ENCODE measurements around the gene ADGRF1.

The ADGRF1 gene

GRCh38 chr6:47080083-47080596 is 38.0 kb upstream of the ADGRF1 start:
- peaks cover 7% of the 10 kb centered on the region for H3K27me3 Mint-ChIP-seq (ENCODE audit: low read depth, poor library complexity)
- no peak for TF ChIP-seq CTCF (IDR thresholded peaks at IDR 0.05)
- peaks cover 33% of the 10 kb centered on the region for H3K4me1 Mint-ChIP-seq
- no peak overlapping the region for H3K4me3 Mint-ChIP-seq
- no peak overlapping the region for H3K27ac Mint-ChIP-seq
- no peaks in the 10 kb centered on the region for H3K9me3 Mint-ChIP-seq
- no peaks in the 10 kb centered on the region for H3K36me3 Mint-ChIP-seq (ENCODE audit: low read depth)
- no peak for DNase-seq

- Mint-ChIP-seq H3K4me3 (no peak overlapping the region), H3K9me3 (no peaks in the 10 kb centered on the region), H3K27me3 (ENCODE audit: low read depth, poor library complexity) (peaks cover 7% of the 10 kb centered on the region), H3K27ac (no peak overlapping the region), H3K36me3 (ENCODE audit: low read depth) (no peaks in the 10 kb centered on the region), H3K4me1 (peaks cover 33% of the 10 kb centered on the region)
- no peak for DNase-seq
- no peak for TF ChIP-seq CTCF (IDR thresholded peaks at IDR 0.05)
These were observed 37.5 kb upstream of the ADGRF1 start for GRCh38 chr6:47079638-47080037.

GRCh38 chr6:47078991-47079390 is 36.9 kb upstream of the ADGRF1 start:
- no peaks in the 10 kb centered on the region for H3K36me3 Mint-ChIP-seq (ENCODE audit: low read depth)
- no peak overlapping the region for H3K4me3 Mint-ChIP-seq
- H3K27ac Mint-ChIP-seq: no peak overlapping the region
- no peak for TF ChIP-seq CTCF (IDR thresholded peaks at IDR 0.05)
- H3K9me3 Mint-ChIP-seq: no peaks in the 10 kb centered on the region
- DNase-seq: no peak
- H3K4me1 Mint-ChIP-seq: peaks cover 27% of the 10 kb centered on the region
- peaks cover 7% of the 10 kb centered on the region for H3K27me3 Mint-ChIP-seq (ENCODE audit: low read depth, poor library complexity)

- TF ChIP-seq CTCF (IDR thresholded peaks at IDR 0.05): no peak
- H3K4me1 Mint-ChIP-seq: peaks cover 18% of the 10 kb centered on the region
- H3K27ac Mint-ChIP-seq: peak overlapping the region; percentile 55
- no peak overlapping the region for H3K4me3 Mint-ChIP-seq
- H3K36me3 Mint-ChIP-seq (ENCODE audit: low read depth): no peaks in the 10 kb centered on the region
- no peak for DNase-seq
- no peaks in the 10 kb centered on the region for H3K9me3 Mint-ChIP-seq
- H3K27me3 Mint-ChIP-seq (ENCODE audit: low read depth, poor library complexity): peaks cover 3% of the 10 kb centered on the region
These were observed 34.6 kb upstream of the ADGRF1 start for GRCh38 chr6:47076422-47077344.

GRCh38 chr6:47075741-47076421 is 33.7 kb upstream of the ADGRF1 start:
- no peak for TF ChIP-seq CTCF (IDR thresholded peaks at IDR 0.05)
- H3K4me1 Mint-ChIP-seq: peaks cover 18% of the 10 kb centered on the region
- no peak overlapping the region for H3K4me3 Mint-ChIP-seq
- no peak for DNase-seq
- no peaks in the 10 kb centered on the region for H3K36me3 Mint-ChIP-seq (ENCODE audit: low read depth)
- no peaks in the 10 kb centered on the region for H3K9me3 Mint-ChIP-seq
- H3K27me3 Mint-ChIP-seq (ENCODE audit: low read depth, poor library complexity): peaks cover 2% of the 10 kb centered on the region
- peak overlapping the region; percentile 55 for H3K27ac Mint-ChIP-seq

All from nephron progenitor cell (in vitro differentiated cells).